ENCODE results near the gene ZFYVE28.

The ZFYVE28 gene

GRCh38 chr4:2390146-2390545, 28.3 kb downstream of the ZFYVE28 start:
- TF ChIP-seq, protein P1, sequence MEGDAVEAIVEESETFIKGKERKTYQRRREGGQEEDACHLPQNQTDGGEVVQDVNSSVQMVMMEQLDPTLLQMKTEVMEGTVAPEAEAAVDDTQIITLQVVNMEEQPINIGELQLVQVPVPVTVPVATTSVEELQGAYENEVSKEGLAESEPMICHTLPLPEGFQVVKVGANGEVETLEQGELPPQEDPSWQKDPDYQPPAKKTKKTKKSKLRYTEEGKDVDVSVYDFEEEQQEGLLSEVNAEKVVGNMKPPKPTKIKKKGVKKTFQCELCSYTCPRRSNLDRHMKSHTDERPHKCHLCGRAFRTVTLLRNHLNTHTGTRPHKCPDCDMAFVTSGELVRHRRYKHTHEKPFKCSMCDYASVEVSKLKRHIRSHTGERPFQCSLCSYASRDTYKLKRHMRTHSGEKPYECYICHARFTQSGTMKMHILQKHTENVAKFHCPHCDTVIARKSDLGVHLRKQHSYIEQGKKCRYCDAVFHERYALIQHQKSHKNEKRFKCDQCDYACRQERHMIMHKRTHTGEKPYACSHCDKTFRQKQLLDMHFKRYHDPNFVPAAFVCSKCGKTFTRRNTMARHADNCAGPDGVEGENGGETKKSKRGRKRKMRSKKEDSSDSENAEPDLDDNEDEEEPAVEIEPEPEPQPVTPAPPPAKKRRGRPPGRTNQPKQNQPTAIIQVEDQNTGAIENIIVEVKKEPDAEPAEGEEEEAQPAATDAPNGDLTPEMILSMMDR (IDR thresholded peaks at IDR 0.05; ENCODE audit: insufficient read depth, low read length, missing control alignments) = no peak
- no peak overlapping the region for H3K4me3 ChIP-seq (ENCODE audit: low read depth, low read length)
- DNase-seq (ENCODE audit: low read depth, low spot score) = no peak
- ChIA-PET POLR2A (no interaction called here), CTCF (no interaction called here)

DNA sequence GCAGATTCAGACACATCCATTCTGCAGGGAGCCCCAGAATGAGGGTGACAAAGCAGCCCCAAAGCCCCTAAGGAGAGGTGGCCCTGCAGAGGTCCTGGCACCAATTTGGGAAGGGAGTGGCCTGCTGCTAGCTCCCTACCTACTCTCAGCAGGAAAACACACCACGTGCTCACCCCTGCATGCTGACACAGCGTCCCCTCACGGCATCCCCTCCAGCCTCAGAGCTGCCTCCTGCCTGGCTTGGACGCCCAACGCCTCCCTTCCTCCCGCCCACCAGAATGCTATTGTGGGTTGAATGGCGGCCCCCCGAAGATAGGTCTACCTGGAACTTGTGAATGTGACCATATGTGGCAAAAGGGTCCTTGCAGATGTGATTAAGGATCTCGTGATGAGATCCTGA, 28.8 kb downstream of the ZFYVE28 start:
- TF ChIP-seq, protein P1 (IDR thresholded peaks at IDR 0.05; ENCODE audit: insufficient read depth, low read length, missing control alignments) = no peak
- ChIA-PET CTCF (no interaction called here), POLR2A (no interaction called here)
- no peak overlapping the region for H3K4me3 ChIP-seq (ENCODE audit: low read depth, low read length)
- DNase-seq (ENCODE audit: low read depth, low spot score) = no peak

GRCh38 chr4:2388429-2389182, 29.8 kb downstream of the ZFYVE28 start:
- ChIA-PET POLR2A (no interaction called here), CTCF (no interaction called here)
- H3K4me3 ChIP-seq (ENCODE audit: low read depth, low read length) = no peak overlapping the region
- no peak for DNase-seq (ENCODE audit: low read depth, low spot score)
- TF ChIP-seq, protein P1 (IDR thresholded peaks at IDR 0.05; ENCODE audit: insufficient read depth, low read length, missing control alignments) = no peak

- CTCF ChIA-PET = no interaction called here
Measured at GRCh38 chr4:2387829-2388228, 30.6 kb downstream of the ZFYVE28 start.

GRCh38 chr4:2387218-2387617, 31.2 kb downstream of the ZFYVE28 start:
- POLR2A ChIA-PET = no interaction called here

More at GRCh38 chr4:2387829-2388228, 30.6 kb downstream of the ZFYVE28 start:
- POLR2A ChIA-PET = no interaction called here
- TF ChIP-seq, protein P1 (IDR thresholded peaks at IDR 0.05; ENCODE audit: insufficient read depth, low read length, missing control alignments) = no peak
- H3K4me3 ChIP-seq (ENCODE audit: low read depth, low read length) = no peak overlapping the region
- DNase-seq (ENCODE audit: low read depth, low spot score) = no peak

DNA sequence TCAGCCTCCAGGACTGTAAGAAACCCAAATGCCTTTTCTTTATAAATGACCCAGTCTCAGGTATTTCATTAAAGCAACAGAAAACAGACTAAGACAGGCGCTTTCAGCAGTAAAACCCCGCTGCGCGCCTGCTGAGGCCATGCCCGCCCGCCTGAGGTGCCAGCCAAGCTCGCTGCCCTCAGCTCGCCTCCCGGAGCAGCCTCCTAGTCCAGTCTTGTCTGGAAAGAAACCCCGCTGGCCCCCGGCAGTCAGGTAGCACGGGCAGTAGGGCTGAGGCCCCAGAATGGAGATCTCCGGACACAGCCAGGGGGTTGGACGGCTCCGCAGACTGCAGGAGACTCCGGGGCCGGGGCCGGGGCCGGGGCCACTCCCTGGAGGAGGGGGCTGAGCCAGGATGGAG, 31.7 kb downstream of the ZFYVE28 start:
- DNase-seq (ENCODE audit: low read depth, low spot score) = no peak
- TF ChIP-seq, protein P1 (IDR thresholded peaks at IDR 0.05; ENCODE audit: insufficient read depth, low read length, missing control alignments) = no peak
- no peak overlapping the region for H3K4me3 ChIP-seq (ENCODE audit: low read depth, low read length)
- ChIA-PET CTCF (no interaction called here), POLR2A (no interaction called here)

More at GRCh38 chr4:2387218-2387617, 31.2 kb downstream of the ZFYVE28 start:
- CTCF ChIA-PET = no interaction called here
- no peak overlapping the region for H3K4me3 ChIP-seq (ENCODE audit: low read depth, low read length)
- TF ChIP-seq, protein P1 (IDR thresholded peaks at IDR 0.05; ENCODE audit: insufficient read depth, low read length, missing control alignments) = no peak
- no peak for DNase-seq (ENCODE audit: low read depth, low spot score)
